ENCODE results near the gene FAM222B. TPM values are rescaled to one million over a fixed set of nuclear protein-coding genes. Genes with fewer than 3 reads are reported as not detected.

Gene FAM222B
- total and polyA plus RNA-seq, 9 of the 15 experiments (the other 6 are each of a cell fraction or from before 2014, with no cell fraction given) = 4.0 to 34.6 (median 7.5) TPM

DNA sequence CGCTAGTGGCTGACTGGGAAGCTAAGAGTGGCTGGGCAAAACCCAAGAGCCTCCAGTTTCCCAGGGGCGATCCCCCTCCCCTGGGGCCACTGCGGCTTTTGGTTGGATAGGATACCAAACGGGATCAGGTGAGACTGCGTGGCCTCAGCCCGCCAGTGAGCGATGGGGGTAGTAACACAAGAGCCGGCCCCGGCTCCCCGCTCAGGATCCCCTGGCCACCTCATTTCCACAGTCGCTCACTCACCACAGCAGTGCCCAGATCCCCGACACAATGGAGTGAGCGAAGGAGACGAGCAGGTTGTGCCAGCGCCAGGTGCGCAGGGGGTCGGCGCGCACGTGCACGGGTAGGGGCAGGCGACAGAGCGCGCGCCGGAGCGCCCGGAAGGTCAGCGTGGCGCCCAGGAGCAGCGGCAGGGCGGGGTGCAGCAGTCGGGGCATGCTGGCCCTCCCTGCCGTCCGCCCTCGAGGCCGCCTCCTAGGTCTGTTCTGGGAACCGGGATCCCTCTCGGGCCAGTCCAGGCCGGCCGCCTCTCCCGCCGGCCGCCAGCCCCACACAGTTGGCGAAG, 116.8 kb downstream of the FAM222B start (continued):
- peak; percentile 31 for TF ChIP-seq E2F8 (IDR thresholded peaks at IDR 0.05; ENCODE audit: low read depth, partially characterized antibody)
- no peak for TF ChIP-seq ZC3H4 (CRISPR knock-in tag; IDR thresholded peaks at IDR 0.05; ENCODE audit: borderline replicate concordance)
- TF ChIP-seq NR4A1 (CRISPR knock-in tag; IDR thresholded peaks at IDR 0.05) = no peak; the same call in 1 of the 2 replicates
- peak; percentile 80 for TF ChIP-seq NR4A1 (tag; IDR thresholded peaks at IDR 0.05)
- TF ChIP-seq DPF2 (IDR thresholded peaks at IDR 0.05) = 0 out of 2 replicates have a peak, but pooled peaks have one; percentile 6
- TF ChIP-seq CHD1 (IDR thresholded peaks at IDR 0.05; ENCODE audit: low read length) = peak; percentile 89
- no peak for TF ChIP-seq ID3 (CRISPR knock-in tag; IDR thresholded peaks at IDR 0.05)
- peak; percentile 65 for TF ChIP-seq ID3 (tag; IDR thresholded peaks at IDR 0.05)
- TF ChIP-seq MTA1 (IDR thresholded peaks at IDR 0.05; ENCODE audit: borderline replicate concordance) = 0 out of 2 replicates have a peak, but pooled peaks have one; percentile 18
- TF ChIP-seq CBFB (CRISPR knock-in tag; IDR thresholded peaks at IDR 0.05) = peak; percentile 76
- peak; percentile 17; the same call in 1 of the 2 replicates for TF ChIP-seq ZBTB7A (IDR thresholded peaks at IDR 0.05; ENCODE audit: borderline replicate concordance, control insufficient read depth, low read depth, low read length)
- TF ChIP-seq KLF1 (tag; IDR thresholded peaks at IDR 0.05) = peak; percentile 68
- TF ChIP-seq, protein P1, sequence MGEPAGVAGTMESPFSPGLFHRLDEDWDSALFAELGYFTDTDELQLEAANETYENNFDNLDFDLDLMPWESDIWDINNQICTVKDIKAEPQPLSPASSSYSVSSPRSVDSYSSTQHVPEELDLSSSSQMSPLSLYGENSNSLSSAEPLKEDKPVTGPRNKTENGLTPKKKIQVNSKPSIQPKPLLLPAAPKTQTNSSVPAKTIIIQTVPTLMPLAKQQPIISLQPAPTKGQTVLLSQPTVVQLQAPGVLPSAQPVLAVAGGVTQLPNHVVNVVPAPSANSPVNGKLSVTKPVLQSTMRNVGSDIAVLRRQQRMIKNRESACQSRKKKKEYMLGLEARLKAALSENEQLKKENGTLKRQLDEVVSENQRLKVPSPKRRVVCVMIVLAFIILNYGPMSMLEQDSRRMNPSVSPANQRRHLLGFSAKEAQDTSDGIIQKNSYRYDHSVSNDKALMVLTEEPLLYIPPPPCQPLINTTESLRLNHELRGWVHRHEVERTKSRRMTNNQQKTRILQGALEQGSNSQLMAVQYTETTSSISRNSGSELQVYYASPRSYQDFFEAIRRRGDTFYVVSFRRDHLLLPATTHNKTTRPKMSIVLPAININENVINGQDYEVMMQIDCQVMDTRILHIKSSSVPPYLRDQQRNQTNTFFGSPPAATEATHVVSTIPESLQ (CRISPR knock-in tag; IDR thresholded peaks at IDR 0.05) = 0 out of 2 replicates have a peak, but pooled peaks have one; percentile 30
- TF ChIP-seq ZFX (CRISPR knock-in tag; IDR thresholded peaks at IDR 0.05) = peak; percentile 80
- 0 out of 2 replicates have a peak, but pooled peaks have one; percentile 31 for TF ChIP-seq DMBX1 (CRISPR knock-in tag; IDR thresholded peaks at IDR 0.05; ENCODE audit: borderline replicate concordance)
- peak; percentile 84 for TF ChIP-seq CXXC5 (CRISPR knock-in tag; IDR thresholded peaks at IDR 0.05)
- peak; percentile 73; the same call in 1 of the 2 replicates for TF ChIP-seq POLR2AphosphoS5 (IDR thresholded peaks at IDR 0.05; ENCODE audit: control insufficient read depth, insufficient read depth, low read depth, low read length)
- peak; percentile 97; the same call in 1 of the 2 replicates for TF ChIP-seq RBM14 (IDR thresholded peaks at IDR 0.05; ENCODE audit: borderline replicate concordance, insufficient read depth, low read depth, low read length)
- 0 out of 2 replicates have a peak, but pooled peaks have one; percentile 48 for TF ChIP-seq KDM2B (CRISPR knock-in tag; IDR thresholded peaks at IDR 0.05)
- TF ChIP-seq ELF1 (tag; IDR thresholded peaks at IDR 0.05) = no peak
- 0 out of 2 replicates have a peak, but pooled peaks have one; percentile 10 for TF ChIP-seq FOXK1 (CRISPR knock-in tag; IDR thresholded peaks at IDR 0.05; ENCODE audit: borderline replicate concordance)

Data from K562 (cell line).